Large intestine (tissue), 3 donors: ENCODE data around the gene NSUN7. TPM values are rescaled to one million over a fixed set of nuclear protein-coding genes. Genes with fewer than 3 reads are reported as not detected.
A peak's percentile ranks its signal among the peaks of the same experiment; 100 is the strongest.

Experiments
- DNase-seq, 2 donors: peaks; one replicate each; pipeline versions ENCODE4 v3.0.0 to v3.0.0-alpha.2; 2013
- H3K27ac ChIP-seq: one replicate; pipeline ENCODE4 v1.5.1; 2013; ENCODE audit warnings: low read length
- H3K27me3 ChIP-seq: 2 replicates; pipeline ENCODE4 v1.6.1; 2013; ENCODE audit warnings: low read length; ENCODE audit not compliant: control insufficient read depth, insufficient read depth
- H3K36me3 ChIP-seq: 2 replicates; pipeline ENCODE4 v1.6.1; 2013; ENCODE audit warnings: low read length; ENCODE audit not compliant: control insufficient read depth, insufficient read depth
- H3K4me1 ChIP-seq: one replicate; pipeline ENCODE4 v1.6.1; 2013; ENCODE audit warnings: low read length; ENCODE audit not compliant: control insufficient read depth, insufficient read depth
- H3K4me3 ChIP-seq: one replicate; pipeline ENCODE4 v1.5.1; 2013; ENCODE audit warnings: low read length
- H3K9me3 ChIP-seq: one replicate; pipeline ENCODE4 v1.6.1; 2013; ENCODE audit warnings: mild to moderate bottlenecking, low read depth, low read length, moderate library complexity; ENCODE audit not compliant: control insufficient read depth
- WGBS: methylation state at CpG from one replicate; pipeline ENCODE4 v1.1.5; 2013; ENCODE audit warnings: low lambda C conversion rate; ENCODE audit not compliant: insufficient coverage; 5-methylcytosine and 5-hydroxymethylcytosine counted together
- polyA plus RNA-seq: library from polyadenylated mRNA; unstranded; fragments of 120-200 nt; gene quantifications from one replicate; pipeline ENCODE4 v1.2.1, GENCODE V29; 2013

Gene NSUN7
- polyA plus RNA-seq, 1 donor: 19.9 TPM

GRCh38 chr4:40831146-40831907 lies 81.6 kb downstream of the NSUN7 start:
- no peak overlapping the region for H3K27ac ChIP-seq
- no peaks in the 10 kb centered on the region for H3K9me3 ChIP-seq
- H3K27me3 ChIP-seq: no peaks in the 10 kb centered on the region
- DNase-seq: peak in 1 of 2 donors; percentile 19
- 83% methylated on average over 2 of the region's 18 CpGs for WGBS
- peaks cover 33% of the 10 kb centered on the region for H3K36me3 ChIP-seq
- H3K4me3 ChIP-seq: no peak overlapping the region
- no peaks in the 10 kb centered on the region for H3K4me1 ChIP-seq

- DNase-seq: no peak
- no CpG with 5 or more reads among the region's 11 CpGs for WGBS
- Histone ChIP-seq H3K9me3 (no peaks in the 10 kb centered on the region), H3K27me3 (no peaks in the 10 kb centered on the region), H3K4me1 (no peaks in the 10 kb centered on the region), H3K36me3 (peaks cover 29% of the 10 kb centered on the region), H3K4me3 (no peak overlapping the region), H3K27ac (no peak overlapping the region)
Observed at GRCh38 chr4:40832175-40832574, 82.4 kb downstream of the NSUN7 start.

GRCh38 chr4:40833212-40833611 lies 83.5 kb downstream of the NSUN7 start:
- no peak for DNase-seq
- no CpG with 5 or more reads among the region's 11 CpGs for WGBS
- no peaks in the 10 kb centered on the region for H3K27me3 ChIP-seq
- H3K36me3 ChIP-seq: peaks cover 29% of the 10 kb centered on the region
- H3K27ac ChIP-seq: no peak overlapping the region
- no peaks in the 10 kb centered on the region for H3K4me1 ChIP-seq
- no peak overlapping the region for H3K4me3 ChIP-seq
- no peaks in the 10 kb centered on the region for H3K9me3 ChIP-seq

GRCh38 chr4:40837094-40837870 lies 87.5 kb downstream of the NSUN7 start:
- H3K27me3 ChIP-seq: no peaks in the 10 kb centered on the region
- peaks cover 15% of the 10 kb centered on the region for H3K36me3 ChIP-seq
- H3K4me1 ChIP-seq: no peaks in the 10 kb centered on the region
- H3K27ac ChIP-seq: no peak overlapping the region
- WGBS: no CpG with 5 or more reads among the region's 16 CpGs
- no peak overlapping the region for H3K4me3 ChIP-seq
- no peak for DNase-seq
- H3K9me3 ChIP-seq: no peaks in the 10 kb centered on the region

GRCh38 chr4:40838742-40839141 lies 89.0 kb downstream of the NSUN7 start:
- H3K27me3 ChIP-seq: no peaks in the 10 kb centered on the region
- H3K36me3 ChIP-seq: peaks cover 8% of the 10 kb centered on the region
- H3K9me3 ChIP-seq: no peaks in the 10 kb centered on the region
- H3K27ac ChIP-seq: no peak overlapping the region
- H3K4me3 ChIP-seq: no peak overlapping the region
- no peak for DNase-seq
- no peaks in the 10 kb centered on the region for H3K4me1 ChIP-seq
- no CpG with 5 or more reads among the region's 4 CpGs for WGBS

DNA sequence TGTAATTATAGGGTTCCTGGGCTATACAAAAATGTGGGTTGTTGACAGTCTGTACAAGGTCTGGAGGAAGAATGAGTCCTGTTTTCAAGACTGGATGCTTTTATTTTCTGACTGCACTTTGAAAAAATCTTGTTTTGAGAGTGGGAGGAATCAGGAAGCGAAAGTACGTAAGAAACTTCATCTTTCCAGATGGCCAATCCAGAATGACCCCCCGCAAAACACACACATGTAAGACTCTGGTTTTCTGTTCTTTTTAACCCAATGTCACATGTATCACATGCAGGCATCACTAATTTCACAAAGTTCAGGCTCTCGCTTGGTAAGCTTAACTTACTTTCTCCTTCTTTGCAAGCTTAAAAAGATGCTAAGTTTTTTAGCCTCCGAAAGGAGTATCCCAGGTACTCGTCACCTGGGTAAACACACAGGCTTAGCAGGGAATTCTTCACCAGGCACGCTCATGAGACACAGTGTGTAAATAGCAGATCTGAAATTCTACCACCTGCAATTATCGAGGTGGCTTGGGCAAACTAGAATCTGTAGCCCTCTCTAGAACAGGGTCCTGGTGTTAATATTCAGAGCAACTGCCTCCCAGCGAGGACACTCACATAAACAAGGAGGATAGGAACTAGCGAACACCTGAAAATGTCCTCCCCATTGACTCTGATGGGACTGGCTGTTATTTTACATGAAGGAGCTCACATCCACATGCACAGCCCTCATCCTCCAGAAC lies 90.7 kb downstream of the NSUN7 start:
- 80% methylated on average over 2 of the region's 10 CpGs for WGBS
- no peak overlapping the region for H3K27ac ChIP-seq
- no peak for DNase-seq
- peaks cover 3% of the 10 kb centered on the region for H3K36me3 ChIP-seq
- no peaks in the 10 kb centered on the region for H3K4me1 ChIP-seq
- H3K27me3 ChIP-seq: no peaks in the 10 kb centered on the region
- no peaks in the 10 kb centered on the region for H3K9me3 ChIP-seq
- H3K4me3 ChIP-seq: no peak overlapping the region

- H3K27me3 ChIP-seq: no peaks in the 10 kb centered on the region
- WGBS: no CpG with 5 or more reads among the region's 7 CpGs
Observed at GRCh38 chr4:40840985-40841571, 91.3 kb downstream of the NSUN7 start.

DNA sequence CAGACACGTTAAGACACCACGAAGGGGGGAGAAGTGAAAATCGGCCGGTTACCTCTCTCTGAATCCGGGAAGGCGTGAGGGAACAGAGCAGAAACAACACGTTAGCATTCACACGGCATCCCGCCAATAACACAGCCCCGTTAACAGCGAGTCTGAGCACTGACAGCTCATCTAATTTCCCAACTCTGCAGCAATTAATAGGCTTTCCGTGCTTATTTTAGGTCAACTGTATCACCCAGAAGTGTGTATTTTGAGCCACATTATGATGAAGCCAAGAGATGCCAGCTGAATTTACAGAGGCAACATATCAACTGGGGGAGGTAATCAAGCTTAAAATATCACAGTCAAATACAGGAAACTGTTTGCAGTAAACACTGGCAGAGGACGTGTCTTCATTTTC lies 92.6 kb downstream of the NSUN7 start:
- H3K9me3 ChIP-seq: no peaks in the 10 kb centered on the region
- H3K27me3 ChIP-seq: no peaks in the 10 kb centered on the region
- 86% methylated on average over 6 of the region's 13 CpGs for WGBS
- DNase-seq: no peak
- no peak overlapping the region for H3K27ac ChIP-seq
- H3K4me1 ChIP-seq: no peaks in the 10 kb centered on the region
- no peaks in the 10 kb centered on the region for H3K36me3 ChIP-seq
- no peak overlapping the region for H3K4me3 ChIP-seq

More at GRCh38 chr4:40840985-40841571, 91.3 kb downstream of the NSUN7 start:
- DNase-seq: peak; percentile 71 to 75
- Histone ChIP-seq H3K4me1 (no peaks in the 10 kb centered on the region), H3K9me3 (no peaks in the 10 kb centered on the region), H3K27ac (no peak overlapping the region), H3K4me3 (no peak overlapping the region), H3K36me3 (no peaks in the 10 kb centered on the region)

DNA sequence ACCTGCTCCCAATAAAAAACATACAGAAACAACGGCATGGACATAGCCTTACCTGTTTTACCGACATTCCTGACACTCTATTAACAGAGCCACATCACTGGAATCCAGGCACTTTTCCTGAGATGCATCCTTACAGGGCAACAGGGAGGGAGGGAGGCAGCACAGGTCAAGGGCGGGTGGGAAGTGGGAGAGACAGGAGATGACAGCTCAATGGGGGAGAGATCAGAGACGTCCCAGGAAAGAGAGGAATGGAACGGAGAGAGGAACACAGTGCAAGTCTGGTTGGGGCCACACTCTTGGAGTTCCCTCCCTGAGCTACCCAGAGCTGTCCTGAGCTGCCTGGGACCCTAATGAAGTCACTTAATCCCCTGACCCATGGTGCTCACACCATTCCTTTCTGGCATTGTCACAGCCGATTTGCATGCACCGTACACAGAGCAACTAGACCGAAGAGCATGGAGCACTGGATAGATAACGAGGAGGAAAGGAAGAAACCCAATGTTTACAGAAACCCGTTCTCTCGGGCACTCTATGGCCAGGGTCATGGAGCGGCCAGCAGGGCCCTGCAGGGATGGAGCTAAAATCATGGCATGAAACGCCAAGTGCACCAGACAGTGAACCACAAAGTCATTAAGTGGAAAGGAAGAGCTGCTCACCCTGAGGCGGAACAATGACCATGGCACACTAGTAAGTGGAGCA lies 93.1 kb downstream of the NSUN7 start:
- Histone ChIP-seq H3K4me3 (no peak overlapping the region), H3K36me3 (no peaks in the 10 kb centered on the region), H3K9me3 (no peaks in the 10 kb centered on the region), H3K27ac (no peak overlapping the region), H3K4me1 (no peaks in the 10 kb centered on the region), H3K27me3 (no peaks in the 10 kb centered on the region)
- WGBS: 20% methylated on average over 1 of the region's 14 CpGs
- no peak for DNase-seq
